WTC11 (cell line): ENCODE data around the gene TMC3. TPM values are rescaled to one million over a fixed set of nuclear protein-coding genes. Genes with fewer than 3 reads are reported as not detected.

ENCODE experiments used
- ATAC-seq: fragments of 200-7000 bp; cut with Tn5 transposase; 2 replicates; pipeline ENCODE4 v1.10.0; 2021; ENCODE audit warnings: mild to moderate bottlenecking, moderate library complexity
- CTCF ChIA-PET: fragments of 300-600 bp; sonication (Branson Sonifier 250); formaldehyde crosslinking; loops from one replicate; lab custom pipeline; 2021; ENCODE audit warnings: antibody characterized with exemption; lab: Charles Lee
- POLR2A ChIA-PET: fragments of 350-600 bp; sonication (Branson Sonifier 250); formaldehyde crosslinking; loops from one replicate; lab custom pipeline; 2021; ENCODE audit warnings: antibody characterized with exemption; lab: Charles Lee
- DNase-seq: peaks from one replicate; pipeline ENCODE4 v3.0.0; 2021; ENCODE audit warnings: low spot score
- H3K27ac Mint-ChIP-seq: 2 replicates; pipeline ENCODE4 v1.8.0; 2021; ENCODE audit warnings: mixed read lengths
- H3K27me3 Mint-ChIP-seq: 2 replicates; pipeline ENCODE4 v1.8.0; 2021; ENCODE audit warnings: low read depth, mild to moderate bottlenecking, moderate library complexity, mixed read lengths
- H3K36me3 Mint-ChIP-seq: 2 replicates; pipeline ENCODE4 v1.8.0; 2021; ENCODE audit warnings: mixed read lengths
- H3K4me1 Mint-ChIP-seq: 2 replicates; pipeline ENCODE4 v1.8.0; 2022; ENCODE audit warnings: mixed read lengths
- H3K4me3 Mint-ChIP-seq: 2 replicates; pipeline ENCODE4 v1.8.0; 2021; ENCODE audit warnings: mild to moderate bottlenecking, moderate library complexity, mixed read lengths
- H3K9me3 Mint-ChIP-seq: 2 replicates; pipeline ENCODE4 v1.8.0; 2021; ENCODE audit warnings: mixed read lengths
- AFF4 ChIP-seq: sonication (generic); formaldehyde crosslinking; IDR thresholded peaks from 2 replicates; pipeline ENCODE4 v1.8.1; 2023; ENCODE audit warnings: mild to moderate bottlenecking, missing genetic modification reagents, borderline replicate concordance
- ATF1 ChIP-seq: sonication (generic); formaldehyde crosslinking; IDR thresholded peaks from 2 replicates; pipeline ENCODE4 v1.8.1; 2023; ENCODE audit warnings: mild to moderate bottlenecking, moderate library complexity, missing genetic modification reagents
- ATF2 ChIP-seq: sonication (generic); formaldehyde crosslinking; IDR thresholded peaks from 2 replicates; pipeline ENCODE4 v1.8.1; 2022; ENCODE audit warnings: low read depth, missing genetic modification reagents, borderline replicate concordance
- CDX4 ChIP-seq: fragments of 250-450 bp; sonication (Bioruptor Pico); IDR thresholded peaks from 2 replicates; pipeline ENCODE4 v1.9.0; 2021; ENCODE audit warnings: moderate library complexity, mild to moderate bottlenecking, inconsistent platforms, borderline replicate concordance
- CTCF ChIP-seq: fragments of 200-600 bp; IDR thresholded peaks from 2 replicates; pipeline ENCODE4 v1.8.0; 2022; ENCODE audit warnings: antibody characterized with exemption
- E2F5 ChIP-seq: sonication (generic); formaldehyde crosslinking; IDR thresholded peaks from 2 replicates; pipeline ENCODE4 v1.8.1; 2022; ENCODE audit warnings: mild to moderate bottlenecking, moderate library complexity, missing genetic modification reagents
- ESRRA ChIP-seq: sonication (generic); formaldehyde crosslinking; IDR thresholded peaks from 2 replicates; pipeline ENCODE4 v1.8.1; 2022; ENCODE audit warnings: mild to moderate bottlenecking, missing genetic modification reagents, borderline replicate concordance
- IRF2 ChIP-seq: sonication (generic); formaldehyde crosslinking; IDR thresholded peaks from 2 replicates; pipeline ENCODE4 v1.8.0; 2022; ENCODE audit warnings: low read depth, missing genetic modification reagents, borderline replicate concordance
- KAT7 ChIP-seq: sonication (generic); formaldehyde crosslinking; IDR thresholded peaks from 2 replicates; pipeline ENCODE4 v1.8.1; 2023; ENCODE audit warnings: missing genetic modification reagents, mild to moderate bottlenecking, borderline replicate concordance
- MLX ChIP-seq: sonication (generic); formaldehyde crosslinking; IDR thresholded peaks from 2 replicates; pipeline ENCODE4 v1.8.1; 2023; ENCODE audit warnings: mild to moderate bottlenecking, missing genetic modification reagents, moderate library complexity
- OVOL2 ChIP-seq: fragments of 250-450 bp; sonication (Bioruptor Pico); IDR thresholded peaks from 2 replicates; pipeline ENCODE4 v1.9.0; 2021; ENCODE audit warnings: mild to moderate bottlenecking, borderline replicate concordance
- PRRX2 ChIP-seq: fragments of 250-450 bp; sonication (Bioruptor Pico); IDR thresholded peaks from 2 replicates; pipeline ENCODE4 v1.8.0; 2021; ENCODE audit warnings: mild to moderate bottlenecking
- SMAD3 ChIP-seq: sonication (generic); formaldehyde crosslinking; IDR thresholded peaks from 2 replicates; pipeline ENCODE4 v1.8.0; 2022; ENCODE audit warnings: missing genetic modification reagents, mild to moderate bottlenecking, borderline replicate concordance
- SMAD4 ChIP-seq: sonication (generic); formaldehyde crosslinking; IDR thresholded peaks from 2 replicates; pipeline ENCODE4 v1.8.0; 2022; ENCODE audit warnings: mild to moderate bottlenecking, missing genetic modification reagents
- SP1 ChIP-seq: sonication (generic); formaldehyde crosslinking; conservative IDR thresholded peaks from 2 replicates; pipeline ENCODE4 v1.8.1; 2022; ENCODE audit warnings: missing genetic modification reagents
- TCF7 ChIP-seq: sonication (generic); formaldehyde crosslinking; IDR thresholded peaks from 2 replicates; pipeline ENCODE4 v1.8.0; 2022; ENCODE audit warnings: mild to moderate bottlenecking, low read depth, missing genetic modification reagents, moderate library complexity
- TEAD1 ChIP-seq: sonication (generic); formaldehyde crosslinking; IDR thresholded peaks from 2 replicates; pipeline ENCODE4 v1.8.0; 2022; ENCODE audit warnings: mild to moderate bottlenecking, missing genetic modification reagents
- USF1 ChIP-seq: sonication (generic); formaldehyde crosslinking; IDR thresholded peaks from 2 replicates; pipeline ENCODE4 v1.8.0; 2022; ENCODE audit warnings: mild to moderate bottlenecking, missing genetic modification reagents
- ZMAT4 ChIP-seq: fragments of 250-450 bp; sonication (Bioruptor Pico); IDR thresholded peaks from 2 replicates; pipeline ENCODE4 v1.9.0; 2021; ENCODE audit warnings: mild to moderate bottlenecking
- ZNF121 ChIP-seq: sonication (generic); formaldehyde crosslinking; IDR thresholded peaks from 2 replicates; pipeline ENCODE4 v1.8.0; 2023; ENCODE audit warnings: missing genetic modification reagents
- ZNF219 ChIP-seq: sonication (generic); formaldehyde crosslinking; IDR thresholded peaks from 2 replicates; pipeline ENCODE4 v1.8.0; 2023; ENCODE audit warnings: missing genetic modification reagents, mild to moderate bottlenecking, borderline replicate concordance
- ZNF232 ChIP-seq: sonication (generic); formaldehyde crosslinking; IDR thresholded peaks from 2 replicates; pipeline ENCODE4 v1.8.0; 2022; ENCODE audit warnings: mild to moderate bottlenecking, missing genetic modification reagents
- ZNF416 ChIP-seq: fragments of 250-450 bp; sonication (Bioruptor Pico); IDR thresholded peaks from 2 replicates; pipeline ENCODE4 v1.9.0; 2021; ENCODE audit warnings: mild to moderate bottlenecking, inconsistent platforms
- total RNA-seq: library from RNA; stranded (reverse); gene quantifications from 3 replicates; pipeline ENCODE4 v1.2.3, GENCODE V29; 2021

Gene TMC3
- total RNA-seq, 1 experiment from 2014 or later: not detected

GRCh38 chr15:81347910-81348309 is 26.1 kb downstream of the TMC3 start (continued):
- TF ChIP-seq AFF4 (CRISPR knock-in tag) (no peak), SMAD3 (no peak), TEAD1 (CRISPR knock-in tag) (no peak), KAT7 (CRISPR knock-in tag) (no peak), PRRX2 (CRISPR knock-in tag) (no peak), OVOL2 (CRISPR knock-in tag) (no peak)

- no peaks in the 10 kb centered on the region for H3K27me3 Mint-ChIP-seq
- ChIA-PET CTCF (interaction anchor here (1.1 kb wide), 1 partner anchor 10 kb away, joined by 3 read pairs; no protein-coding TSS in a partner anchor), POLR2A (no interaction called here)
- no peak for DNase-seq
- no peak for ATAC-seq
- no peak overlapping the region for H3K4me3 Mint-ChIP-seq
- H3K9me3 Mint-ChIP-seq: 0 out of 2 replicates have a peak, but pooled peaks cover 3% of the 10 kb centered on the region
- H3K4me1 Mint-ChIP-seq: 0 out of 2 replicates have a peak, but pooled peaks cover 7% of the 10 kb centered on the region
- TF ChIP-seq ZNF232 (CRISPR knock-in tag): no peak
- no peak for TF ChIP-seq ATF1 (CRISPR knock-in tag)
- TF ChIP-seq MLX (CRISPR knock-in tag): no peak
- TF ChIP-seq ZMAT4 (CRISPR knock-in tag): no peak
- no peak for TF ChIP-seq ESRRA (CRISPR knock-in tag)
- TF ChIP-seq E2F5 (CRISPR knock-in tag): no peak
- TF ChIP-seq ATF2 (CRISPR knock-in tag): no peak
- TF ChIP-seq ZNF219 (CRISPR knock-in tag): no peak
- TF ChIP-seq IRF2 (CRISPR knock-in tag): no peak
- TF ChIP-seq SMAD4 (CRISPR knock-in tag): no peak
- TF ChIP-seq ZNF121: no peak
- TF ChIP-seq TCF7: no peak
- no peak for TF ChIP-seq USF1 (CRISPR knock-in tag)
- TF ChIP-seq ZNF416 (CRISPR knock-in tag): no peak
- TF ChIP-seq CTCF: no peak
- no peak for TF ChIP-seq SP1 (CRISPR knock-in tag)
- no peak for TF ChIP-seq CDX4 (CRISPR knock-in tag)
- no peak overlapping the region for H3K27ac Mint-ChIP-seq
- no peaks in the 10 kb centered on the region for H3K36me3 Mint-ChIP-seq
These were observed 27.4 kb downstream of the TMC3 start for GRCh38 chr15:81346611-81347010.
